ENCODE measurements around the gene YDJC. TPM values are rescaled to one million over a fixed set of nuclear protein-coding genes. Genes with fewer than 3 reads are reported as not detected.
"Not testable (repeated sequence)": the region's sequence is repeated elsewhere in the genome, so short reads cannot be mapped to it uniquely, and the experiment has no call there.

YDJC gene
- total RNA-seq, 1 donor from 2014 or later = 27.2 TPM

DNA sequence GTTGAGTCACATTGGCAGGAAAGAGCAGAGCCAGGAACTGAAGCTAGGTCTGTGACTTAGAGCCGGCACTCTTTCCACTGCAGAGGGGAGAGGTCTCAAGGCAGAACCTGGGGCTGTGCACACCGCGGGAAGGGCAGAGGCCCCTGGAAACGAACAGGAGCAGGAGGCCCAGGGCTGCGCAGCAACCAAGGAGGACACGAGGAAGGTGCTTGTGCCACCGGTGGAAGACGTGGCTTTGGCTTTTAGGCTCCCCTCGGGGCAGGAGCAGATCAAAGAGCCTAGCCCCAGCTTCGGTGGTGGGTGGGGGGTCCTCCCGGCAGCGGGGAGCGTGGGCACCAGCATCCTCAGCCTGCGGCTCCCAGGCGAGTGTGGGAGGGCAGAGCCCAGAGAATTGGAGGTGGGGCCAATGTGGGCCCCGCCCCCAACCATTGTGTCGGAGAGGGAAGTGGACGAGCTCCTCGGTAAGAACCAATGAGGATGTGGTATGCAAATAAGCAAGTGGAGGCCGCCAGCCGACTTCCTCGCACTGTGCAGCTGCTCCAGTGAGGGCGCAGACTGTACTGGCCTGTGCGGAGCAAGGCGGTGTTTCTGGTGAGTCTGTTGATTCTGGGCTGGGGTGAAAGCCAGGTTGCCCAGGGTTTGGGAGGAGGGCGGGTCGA lies 2.5 kb upstream of the YDJC start, which contains the start of gene CCDC116:
CCDC116 (plus strand) TSS at position 524 of the 659 bp plus-strand sequence. CDS start 422 bp downstream, outside the sequence.
- DNase-seq (ENCODE audit: low spot score) = no peak

DNA sequence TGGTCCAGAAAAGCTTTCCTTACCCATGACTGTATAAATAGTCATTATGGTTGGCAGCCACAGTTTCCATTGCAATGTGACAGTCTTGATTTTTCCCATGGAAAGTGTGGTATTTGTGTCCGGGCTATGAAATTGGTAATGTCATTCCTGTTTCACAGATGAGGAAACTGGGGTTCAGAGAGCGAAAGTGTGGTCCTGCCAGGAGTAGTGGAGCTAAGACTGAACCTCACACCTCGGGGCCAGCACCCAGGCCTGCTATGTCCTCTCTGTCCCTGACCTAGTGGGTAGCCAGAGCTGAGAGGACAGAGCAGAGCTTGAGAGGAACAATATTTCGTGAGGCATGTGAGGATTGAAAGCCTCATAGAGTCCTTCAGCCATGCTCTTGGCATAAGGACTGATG lies 1.2 kb upstream of the YDJC start:
- DNase-seq (ENCODE audit: low spot score) = no peak

DNA sequence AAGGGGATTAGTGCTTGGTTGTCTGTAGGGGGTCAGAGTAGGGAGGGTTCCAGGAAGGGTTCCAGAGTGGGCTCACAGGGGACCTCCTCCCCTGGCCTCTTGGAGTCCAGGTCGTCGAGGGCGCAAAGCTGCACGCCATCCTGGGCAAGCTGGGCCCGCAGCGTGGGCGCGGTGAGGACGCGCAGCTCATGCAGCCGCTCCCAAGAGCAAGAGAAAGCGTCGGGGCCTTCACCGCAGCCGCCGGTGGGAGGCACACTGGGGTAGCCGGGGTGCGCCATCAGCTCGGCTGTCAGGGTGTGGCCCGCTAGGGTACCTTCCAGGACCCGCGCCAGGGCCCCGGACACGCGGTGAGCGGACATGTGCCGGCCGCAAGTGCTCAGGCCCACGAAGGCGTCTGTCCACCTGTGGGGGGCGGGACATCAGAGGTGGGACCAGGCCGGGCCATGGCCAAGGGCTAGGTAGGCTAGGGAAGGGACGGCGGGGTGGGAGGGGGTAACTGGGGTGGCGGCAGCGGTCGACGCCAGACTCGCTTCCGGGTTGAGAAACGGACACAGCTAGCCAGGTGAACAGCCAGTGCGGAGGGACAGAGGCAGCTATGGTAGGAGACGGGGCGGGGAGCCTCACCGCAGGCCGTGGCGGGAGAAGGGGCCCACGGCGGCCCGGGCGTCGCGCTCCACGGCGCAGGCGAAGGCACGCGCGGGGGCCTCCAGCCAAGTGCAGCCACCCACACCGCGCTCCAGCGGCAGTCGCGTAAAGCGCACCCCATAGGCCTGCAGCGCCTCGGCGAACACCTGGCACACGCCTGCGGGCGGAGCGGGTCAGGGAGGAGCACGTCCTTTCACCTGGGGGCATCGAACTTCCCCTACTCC lies 1.2 kb downstream of the YDJC start:
- DNase-seq (ENCODE audit: low spot score) = no peak

GRCh38 chr22:21626735-21627469 lies 2.9 kb downstream of the YDJC start:
- DNase-seq (ENCODE audit: low spot score) = no peak

DNA sequence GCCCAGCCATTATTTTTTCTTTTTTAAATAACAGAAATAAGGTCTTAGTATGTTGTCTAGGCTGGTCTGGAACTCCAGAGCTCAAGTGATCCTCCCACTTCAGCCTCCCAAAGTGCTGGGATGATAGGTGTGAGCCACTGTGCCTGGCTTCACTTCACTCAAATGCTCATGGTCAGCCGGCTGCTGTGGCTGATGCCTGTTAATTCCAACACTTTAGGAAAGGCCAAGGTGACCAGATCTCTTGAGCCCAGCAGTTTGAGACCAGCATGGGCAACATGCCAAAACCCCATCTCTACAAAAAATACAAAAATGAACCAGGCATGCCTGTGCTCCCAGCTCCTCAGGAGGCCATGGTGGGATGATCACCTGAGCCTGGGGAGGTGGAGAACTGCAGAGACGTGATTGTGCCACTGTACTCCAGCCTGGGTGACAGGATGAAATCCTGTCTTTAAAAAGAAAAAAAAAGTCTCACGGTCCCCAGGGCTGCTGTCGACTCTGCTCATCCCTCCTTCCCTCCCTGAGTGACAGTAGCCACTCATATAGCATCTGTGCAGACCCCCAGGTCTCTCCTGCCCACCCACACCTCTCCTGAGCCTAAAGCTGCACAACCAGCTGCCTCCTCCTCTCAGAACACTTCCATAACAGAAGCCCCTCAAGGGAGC lies 3.6 kb downstream of the YDJC start:
- no peak for DNase-seq (ENCODE audit: low spot score)

GRCh38 chr22:21624880-21625791 lies 4.7 kb downstream of the YDJC start:
- no peak for DNase-seq (ENCODE audit: low spot score)

- no peak for DNase-seq (ENCODE audit: low spot score)
Measured at GRCh38 chr22:21624120-21624879, 5.5 kb downstream of the YDJC start.

GRCh38 chr22:21623648-21623970 lies 6.2 kb downstream of the YDJC start:
- no peak for DNase-seq (ENCODE audit: low spot score)

DNA sequence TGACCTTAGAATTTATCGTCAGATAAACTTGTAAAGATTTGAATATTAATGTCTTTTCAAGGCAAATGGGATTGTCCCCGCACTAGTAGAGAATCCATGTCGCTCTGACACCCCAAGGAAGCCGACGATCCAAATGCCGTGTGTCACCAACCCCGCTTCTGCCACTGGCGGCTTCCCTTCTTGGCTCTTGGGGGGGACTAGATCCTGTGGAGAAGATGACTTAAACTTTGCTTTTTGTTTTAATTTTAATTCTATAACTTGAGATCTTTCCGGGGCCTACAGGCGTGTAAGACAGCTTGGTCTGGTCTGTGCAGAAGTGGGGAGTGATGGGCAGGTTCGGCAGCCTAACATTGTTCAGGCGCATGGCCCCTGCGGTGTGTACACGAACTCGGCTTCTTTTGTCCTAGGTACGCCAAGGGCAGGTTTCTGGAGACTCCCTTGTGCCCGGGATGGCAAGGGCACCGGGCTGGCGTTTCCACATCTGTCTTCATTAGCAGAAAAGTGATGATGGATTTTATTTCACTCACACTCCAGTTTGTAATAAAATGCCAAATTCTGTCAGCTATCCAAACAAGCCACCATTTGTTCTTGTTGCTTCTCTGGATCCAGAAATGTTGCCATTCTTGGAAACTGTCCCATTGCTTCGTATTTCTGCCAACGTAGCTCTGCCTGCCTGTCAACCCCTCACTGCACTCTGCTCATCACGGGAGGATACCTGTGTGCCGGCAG lies 6.7 kb downstream of the YDJC start:
- no peak for DNase-seq (ENCODE audit: low spot score)

GRCh38 chr22:21622011-21622918 lies 7.6 kb downstream of the YDJC start:
- DNase-seq (ENCODE audit: low spot score) = no peak

GRCh38 chr22:21621025-21621424 lies 8.8 kb downstream of the YDJC start:
- DNase-seq (ENCODE audit: low spot score) = no peak

GRCh38 chr22:21617337-21617736 lies 12.5 kb downstream of the YDJC start:
- DNase-seq (ENCODE audit: low spot score) = not testable (repeated sequence)

GRCh38 chr22:21615731-21616130 lies 14.1 kb downstream of the YDJC start:
- no peak for DNase-seq (ENCODE audit: low spot score)

DNA sequence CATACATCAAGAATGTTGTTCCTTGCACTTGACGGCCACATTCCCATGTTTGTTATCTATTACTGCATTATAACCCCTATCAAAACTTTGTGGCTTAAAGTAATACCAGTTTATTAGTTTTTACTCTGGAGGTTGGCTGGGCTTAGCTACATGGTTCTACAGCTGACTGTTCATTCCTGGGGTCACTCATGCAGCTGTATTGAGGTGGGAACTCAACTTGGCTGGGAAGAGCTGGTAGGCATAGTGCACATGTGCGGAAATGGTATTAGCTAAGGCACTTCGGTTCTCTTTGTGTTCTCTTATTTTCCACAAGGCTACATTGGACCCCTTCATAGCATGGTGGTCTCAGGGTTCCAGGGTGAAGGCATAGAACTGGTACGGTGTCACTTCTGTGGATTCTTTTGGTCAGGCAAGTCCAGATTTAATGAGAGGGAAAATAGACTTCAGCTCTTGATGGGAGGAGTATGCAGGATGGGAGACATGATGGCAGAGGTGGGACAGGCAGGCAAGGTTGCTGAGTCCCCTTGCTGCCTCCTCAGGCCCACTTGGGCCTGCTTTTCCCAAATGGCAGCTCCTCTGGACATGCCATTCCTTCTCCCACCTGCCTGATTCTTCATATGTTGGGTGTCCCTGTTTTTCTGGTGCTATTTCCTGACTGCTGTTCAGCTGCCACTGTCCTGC lies 16.1 kb downstream of the YDJC start:
- DNase-seq (ENCODE audit: low spot score) = no peak

GRCh38 chr22:21612858-21613257 lies 17.0 kb downstream of the YDJC start:
- no peak for DNase-seq (ENCODE audit: low spot score)

- DNase-seq (ENCODE audit: low spot score) = no peak
Measured at GRCh38 chr22:21611210-21611977, 18.4 kb downstream of the YDJC start.

DNA sequence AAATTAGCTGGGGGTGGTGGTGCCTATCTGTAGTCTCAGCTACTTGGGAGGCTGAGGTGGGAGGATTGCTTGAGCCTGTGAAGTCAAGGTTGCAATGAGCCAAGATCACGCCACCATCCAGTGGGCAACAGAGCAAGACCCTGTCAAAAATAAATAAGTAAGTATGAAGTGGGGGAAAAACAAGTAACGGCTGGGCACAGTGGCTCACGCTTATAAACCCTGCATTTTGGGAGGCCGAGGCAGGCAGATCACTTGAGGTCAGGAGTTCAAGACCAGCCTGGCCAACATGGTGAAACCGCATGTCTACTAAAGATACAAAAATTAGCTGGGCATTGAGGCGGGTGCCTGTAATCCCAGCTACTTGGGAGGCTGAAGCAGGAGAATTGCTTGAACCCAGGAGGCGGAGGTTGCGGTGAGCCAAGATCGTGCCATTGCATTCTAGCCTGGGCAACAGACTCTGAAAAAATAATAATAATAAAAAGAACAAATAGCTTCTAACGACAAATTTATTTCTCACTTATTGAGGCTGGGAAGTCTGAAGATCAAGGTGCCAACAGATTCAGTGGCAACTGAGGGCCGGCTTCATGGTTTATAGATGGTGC lies 20.2 kb downstream of the YDJC start:
- not testable (repeated sequence) for DNase-seq (ENCODE audit: low spot score)
